Amniotic epithelial cell (primary cell): ENCODE results near the gene ATOH8.

Experiments used
- DNase-seq: peaks from one replicate; pipeline ENCODE4 v3.0.0-alpha.2; 2010; ENCODE audit warnings: low read depth

Gene ATOH8

GRCh38 chr2:85754313-85755095 is 713 bp downstream of the ATOH8 start:
- DNase-seq = no peak

GRCh38 chr2:85755122-85756027 is 1.6 kb downstream of the ATOH8 start:
- peak; percentile 53 for DNase-seq

GRCh38 chr2:85756195-85756594 is 2.4 kb downstream of the ATOH8 start:
- no peak for DNase-seq

- DNase-seq = no peak
Measured at GRCh38 chr2:85756822-85757435, 3.1 kb downstream of the ATOH8 start.

GRCh38 chr2:85757860-85758259 is 4.1 kb downstream of the ATOH8 start:
- DNase-seq = no peak

GRCh38 chr2:85758361-85759256 is 4.8 kb downstream of the ATOH8 start:
- DNase-seq = no peak

- no peak for DNase-seq
Measured at GRCh38 chr2:85759257-85759613, 5.4 kb downstream of the ATOH8 start.

GRCh38 chr2:85760371-85760770 is 6.6 kb downstream of the ATOH8 start:
- DNase-seq = no peak

GRCh38 chr2:85760872-85761271 is 7.1 kb downstream of the ATOH8 start:
- DNase-seq = no peak

GRCh38 chr2:85761512-85761944 is 7.7 kb downstream of the ATOH8 start:
- no peak for DNase-seq

- no peak for DNase-seq
Measured at GRCh38 chr2:85761946-85762345, 8.2 kb downstream of the ATOH8 start.

GRCh38 chr2:85763132-85763531 is 9.3 kb downstream of the ATOH8 start:
- DNase-seq = no peak

GRCh38 chr2:85763831-85764230 is 10.0 kb downstream of the ATOH8 start:
- DNase-seq = no peak

- no peak for DNase-seq
Measured at GRCh38 chr2:85765081-85765731, 11.4 kb downstream of the ATOH8 start.

GRCh38 chr2:85766229-85766628 is 12.4 kb downstream of the ATOH8 start:
- DNase-seq = no peak

- DNase-seq = no peak
Measured at GRCh38 chr2:85767803-85768665, 14.2 kb downstream of the ATOH8 start.

GRCh38 chr2:85768713-85769112 is 14.9 kb downstream of the ATOH8 start:
- DNase-seq = peak; percentile 72

- DNase-seq = no peak
Measured at GRCh38 chr2:85769236-85769982, 15.6 kb downstream of the ATOH8 start.

- no peak for DNase-seq
Measured at GRCh38 chr2:85769983-85770362, 16.2 kb downstream of the ATOH8 start.
